CD4-positive, alpha-beta T cell treated with Interleukin-15 for 4 hours (primary cell): ENCODE data around the gene RCOR1.
"Not testable (repeated sequence)": the region's sequence is repeated elsewhere in the genome, so short reads cannot be mapped to it uniquely, and the experiment has no call there.

Source experiments
- DNase-seq: peaks from one replicate; pipeline ENCODE4 v3.0.0-alpha.2; 2020; ENCODE audit warnings: low spot score

The RCOR1 gene

DNA sequence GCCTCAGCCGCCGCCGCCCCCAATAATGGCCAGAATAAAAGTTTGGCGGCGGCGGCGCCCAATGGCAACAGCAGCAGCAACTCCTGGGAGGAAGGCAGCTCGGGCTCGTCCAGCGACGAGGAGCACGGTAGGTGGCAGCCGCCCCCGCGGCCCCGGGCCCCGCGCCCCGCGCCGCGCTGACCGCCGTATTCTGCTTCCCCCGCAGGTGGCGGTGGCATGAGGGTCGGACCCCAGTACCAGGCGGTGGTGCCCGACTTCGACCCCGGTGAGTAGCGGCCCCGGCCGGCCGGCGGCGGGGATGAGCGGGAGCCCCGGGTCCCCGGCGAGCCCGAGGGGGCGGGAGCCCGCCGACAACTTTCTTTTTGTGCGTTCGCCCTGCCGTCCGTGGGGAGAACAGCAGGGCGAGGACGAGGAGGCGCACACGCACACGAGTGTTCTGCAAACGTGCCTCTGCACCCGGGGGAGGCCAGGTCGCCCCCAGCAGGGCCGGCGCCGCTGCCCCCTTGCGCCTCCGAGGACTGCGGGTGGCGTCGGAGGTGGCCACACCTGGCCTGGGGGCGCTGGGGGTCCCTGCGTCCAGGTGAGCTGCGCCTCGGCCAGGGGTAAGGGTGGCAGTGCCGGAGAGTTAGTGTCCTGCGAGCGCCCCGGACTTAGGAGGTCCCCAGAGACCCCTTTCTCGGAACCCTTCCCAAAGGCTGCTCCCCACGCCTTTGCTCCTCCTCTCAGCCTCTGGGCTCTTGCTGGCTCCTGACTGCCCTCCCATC is 794 bp downstream of the RCOR1 start:
- DNase-seq: peak; percentile 49

DNA sequence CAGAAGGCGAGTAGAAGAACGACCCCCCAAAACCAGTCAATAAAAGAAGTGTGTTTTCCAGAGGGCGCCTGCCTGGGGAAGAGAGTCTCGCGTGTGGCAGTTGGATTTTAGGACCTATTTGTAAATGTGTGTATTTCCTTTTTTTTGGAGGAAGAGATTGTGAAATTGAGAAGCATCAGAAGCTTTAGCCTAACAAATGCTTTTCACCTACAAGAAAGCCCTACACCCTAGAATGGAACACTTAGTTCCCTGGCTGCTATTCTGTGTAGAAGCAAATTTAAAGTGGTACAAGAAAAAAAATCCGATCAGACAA is 1.3 kb downstream of the RCOR1 start:
- DNase-seq: no peak

DNA sequence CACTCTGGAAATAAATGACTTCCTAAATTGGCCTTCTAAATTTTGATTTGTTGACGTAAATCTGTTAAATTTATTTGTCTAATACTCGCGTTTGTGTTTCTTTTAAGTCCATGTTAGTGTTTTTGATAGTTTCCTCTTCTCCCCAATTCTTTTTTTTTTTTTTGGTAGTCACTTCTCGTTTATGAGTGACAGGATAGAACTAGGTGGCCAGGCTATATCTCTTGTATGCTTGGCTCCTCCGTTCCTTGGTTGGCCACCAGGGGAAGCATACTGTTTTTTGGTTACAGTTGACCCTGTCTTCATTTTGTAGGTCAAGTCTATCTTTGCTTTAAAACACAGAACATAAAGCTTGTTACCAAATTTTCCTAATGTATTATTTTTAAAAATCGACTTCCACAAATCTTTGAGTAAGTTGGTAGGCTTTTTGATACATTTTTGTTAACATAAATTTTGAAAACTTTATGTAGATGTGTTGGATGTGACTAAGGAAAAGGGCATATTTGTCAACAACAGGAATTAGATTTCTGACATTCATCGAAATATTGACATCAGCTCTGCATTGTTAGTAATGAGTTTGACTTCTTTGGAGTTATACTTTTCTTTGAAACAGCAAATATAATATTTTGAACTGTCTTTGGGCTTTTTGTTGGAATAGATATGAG is 2.2 kb downstream of the RCOR1 start:
- DNase-seq: peak; percentile 67

DNA sequence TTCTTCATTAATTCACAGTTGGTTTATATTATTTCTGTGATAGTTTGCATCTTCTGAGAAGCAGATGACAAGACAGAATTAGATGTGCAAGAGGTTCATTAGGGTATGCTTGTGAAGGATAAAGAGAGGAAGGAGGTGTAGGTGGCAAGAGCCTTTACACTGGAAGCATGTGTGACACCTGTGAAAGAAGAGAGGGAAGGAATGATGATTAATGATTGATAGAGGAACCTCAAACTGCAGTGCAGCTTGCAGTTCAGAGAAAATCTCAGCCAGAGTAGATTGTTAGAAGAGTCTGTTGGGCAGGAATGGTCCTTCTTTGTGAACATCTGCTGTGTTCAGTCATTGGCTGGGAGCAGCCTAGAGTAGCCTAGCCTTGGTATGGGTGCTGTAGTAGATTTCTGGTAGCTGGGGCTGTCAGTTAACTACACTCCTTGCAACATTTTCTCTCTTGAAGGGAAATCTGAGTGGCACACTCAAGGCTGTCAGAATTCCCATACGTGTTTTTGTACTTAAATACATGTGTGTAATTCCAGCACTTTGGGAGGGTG is 9.0 kb downstream of the RCOR1 start:
- DNase-seq: no peak

DNA sequence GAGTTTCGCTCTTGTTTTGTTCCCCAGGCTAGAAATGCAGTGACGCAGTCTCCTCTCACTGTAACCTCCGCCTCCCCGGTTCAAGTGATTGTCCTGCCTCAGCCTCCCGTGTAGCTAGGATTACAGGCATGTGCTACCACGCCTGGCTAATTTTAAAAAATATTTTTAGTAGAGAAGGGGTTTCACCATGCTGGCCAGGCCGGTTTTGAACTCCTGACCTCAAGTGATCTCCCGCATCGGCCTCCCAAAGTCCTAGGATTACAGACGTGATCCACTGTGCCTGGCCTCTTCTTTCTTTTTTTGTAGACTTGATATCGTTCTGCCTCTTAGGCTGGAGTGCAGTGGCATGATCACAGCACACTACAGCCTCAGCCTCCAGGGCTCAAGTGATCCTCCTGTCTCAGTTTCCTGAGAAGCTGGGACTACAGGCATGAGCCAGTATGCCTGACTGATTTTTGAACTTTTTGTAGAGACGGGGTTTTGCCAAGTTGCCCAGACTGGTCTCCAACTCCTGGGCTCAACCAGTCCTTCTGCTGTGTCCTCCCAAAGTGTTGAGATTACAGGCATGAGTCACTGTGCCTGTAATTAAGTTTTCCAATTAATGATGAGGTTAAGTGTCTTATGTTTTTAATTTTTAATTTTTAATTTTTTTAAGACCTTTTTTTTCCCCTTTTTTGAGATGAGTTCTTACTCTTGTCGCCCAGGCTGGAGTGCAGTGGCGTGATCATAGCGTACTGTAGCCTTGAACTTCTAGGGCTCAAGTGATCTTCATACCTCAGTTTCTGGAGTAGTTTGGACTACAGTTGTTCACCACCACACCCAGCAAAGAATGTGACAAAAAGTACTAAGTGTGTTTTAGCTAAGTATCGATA is 10.2 kb downstream of the RCOR1 start:
- no peak for DNase-seq

DNA sequence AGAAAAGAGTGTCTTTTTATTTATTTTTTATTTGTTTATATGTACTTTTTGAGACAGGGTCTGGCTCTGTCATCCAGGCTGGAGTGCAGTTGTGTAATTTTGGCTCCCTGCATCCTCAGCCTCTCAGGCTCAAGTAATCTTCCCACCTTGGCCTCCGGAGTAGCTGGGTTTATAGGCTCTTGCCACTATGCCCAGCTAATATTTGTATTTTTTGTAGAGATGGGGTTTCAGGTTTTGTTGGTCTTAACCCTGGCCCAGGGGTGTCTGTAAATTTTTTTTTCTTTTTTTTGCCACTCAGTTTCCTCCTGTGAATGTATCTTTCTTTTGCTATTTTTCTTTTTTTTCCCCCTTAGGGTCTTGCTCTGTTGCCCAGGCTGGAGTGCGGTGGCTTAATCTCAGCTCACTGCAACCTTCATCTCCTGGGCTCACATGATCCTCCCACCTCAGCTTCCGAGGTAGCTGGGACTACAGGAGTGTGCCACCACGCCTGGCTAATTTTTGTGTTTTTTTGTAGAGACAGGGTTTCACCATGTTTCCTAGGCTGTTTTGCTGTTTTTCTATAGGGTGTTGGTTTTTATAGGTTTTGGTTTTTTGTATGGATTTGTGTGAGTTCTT is 11.0 kb downstream of the RCOR1 start:
- DNase-seq: no peak

DNA sequence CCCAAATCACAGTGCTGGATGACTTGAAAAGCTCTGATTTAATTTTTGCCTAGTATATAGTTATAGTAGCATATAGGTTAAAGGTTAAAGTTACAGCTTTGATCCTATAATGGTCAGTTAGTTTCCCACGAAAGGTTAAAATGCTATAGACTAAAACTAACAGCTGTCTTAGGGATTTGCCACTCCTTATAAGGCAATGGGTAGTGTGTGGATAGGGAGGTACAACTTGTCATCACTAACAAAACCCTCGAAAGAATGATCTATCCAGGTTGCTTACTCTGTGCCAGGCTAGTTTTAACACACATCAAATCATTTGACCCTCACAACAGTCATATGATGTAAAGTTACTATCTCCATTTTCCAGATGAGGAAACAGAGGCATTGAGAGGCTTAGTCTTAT is 11.7 kb downstream of the RCOR1 start:
- no peak for DNase-seq

DNA sequence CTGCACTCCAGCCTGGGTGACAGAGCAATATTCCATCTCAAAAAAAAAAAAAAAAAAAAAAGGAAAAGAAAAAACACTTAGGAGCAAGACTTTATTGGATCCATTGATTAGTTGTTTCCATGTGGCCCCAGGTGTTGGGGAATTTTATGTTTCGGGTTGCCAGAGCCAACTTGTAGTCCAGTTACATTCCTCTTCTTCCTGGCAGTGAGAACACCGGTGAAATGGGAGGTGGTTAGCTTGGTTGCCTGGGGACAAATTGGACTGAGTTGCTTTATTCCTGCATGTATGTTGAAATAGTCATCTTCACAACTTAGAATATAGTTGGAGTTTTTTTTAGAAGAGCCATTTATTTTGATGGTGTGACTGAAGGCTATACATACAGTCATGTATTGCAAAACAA is 12.6 kb downstream of the RCOR1 start:
- DNase-seq: no peak

DNA sequence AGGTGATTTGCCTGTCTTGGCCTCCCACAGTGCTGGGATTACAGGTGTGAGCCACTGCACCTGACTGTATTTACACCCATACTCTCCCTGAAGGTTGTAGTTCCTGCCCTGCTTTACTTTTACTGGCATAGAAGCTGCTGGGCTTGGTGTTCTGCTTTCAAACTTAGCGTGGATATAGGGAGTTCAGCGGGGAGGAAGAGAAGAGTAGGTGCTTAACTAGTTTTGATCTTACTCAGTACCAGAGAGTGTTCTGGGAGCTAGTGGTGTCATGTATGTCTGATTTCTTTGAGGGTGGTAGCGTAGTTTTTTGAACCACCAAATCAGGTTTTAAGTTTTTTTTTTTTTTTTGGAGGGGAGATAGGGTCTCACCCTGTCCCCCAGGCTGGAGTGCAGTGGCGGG is 13.8 kb downstream of the RCOR1 start:
- no peak for DNase-seq

DNA sequence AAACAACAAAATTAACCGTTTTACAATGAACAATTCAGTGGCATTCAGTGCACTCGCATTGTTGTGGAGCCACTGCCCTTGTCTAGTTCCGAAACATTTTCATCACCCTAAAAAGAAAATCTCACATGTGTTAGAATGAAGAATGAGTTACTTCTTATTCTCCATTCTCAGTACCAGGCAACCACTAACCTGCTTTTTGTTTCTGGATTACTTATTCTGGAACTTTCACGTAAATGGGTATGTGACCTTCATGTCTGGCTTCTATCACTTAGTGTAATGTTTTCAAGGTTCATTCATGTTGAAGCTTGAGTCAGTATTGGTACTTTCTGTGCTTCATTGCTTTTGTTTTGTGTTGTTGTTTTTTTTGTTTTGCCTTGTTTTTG is 15.6 kb downstream of the RCOR1 start:
- DNase-seq: no peak

DNA sequence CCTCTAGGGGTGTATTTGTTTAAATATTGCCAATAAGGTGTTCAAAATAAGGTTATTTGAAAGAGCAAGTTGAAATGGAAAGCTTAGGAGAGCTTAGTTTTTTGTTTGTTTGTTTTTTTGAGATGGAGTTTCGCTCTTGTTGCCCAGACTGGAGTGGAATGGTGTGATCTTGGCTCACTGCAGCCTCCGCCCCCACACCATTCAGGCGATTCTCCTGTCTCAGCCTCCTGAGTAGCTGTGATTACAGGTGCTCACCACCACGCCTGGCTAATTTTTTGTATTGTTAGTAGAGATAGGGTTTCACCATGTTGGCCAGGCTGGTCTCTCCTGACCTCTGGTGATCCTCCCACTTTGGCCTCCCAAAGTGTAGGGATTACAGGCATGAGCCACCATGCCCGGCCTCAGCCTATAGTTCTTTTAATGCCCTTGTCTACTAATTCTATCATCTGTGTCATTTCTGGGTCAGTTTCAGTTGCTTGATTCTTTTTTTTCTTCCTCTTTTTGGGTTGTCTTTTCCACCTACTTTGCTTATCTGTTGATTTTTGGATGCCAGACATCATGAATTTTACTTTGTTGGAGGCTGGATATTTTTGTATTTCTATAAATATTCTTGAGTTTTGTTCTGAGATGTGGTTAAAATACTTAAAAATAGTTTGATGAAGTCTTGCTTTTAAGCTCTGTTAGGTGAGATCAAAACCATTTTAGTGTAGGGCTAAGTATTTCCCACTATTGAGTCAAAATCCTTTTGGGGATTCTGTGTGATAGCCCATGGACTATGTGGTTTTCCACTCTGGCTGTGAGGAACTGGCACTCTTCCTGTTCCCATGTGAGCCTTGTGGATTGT is 18.7 kb downstream of the RCOR1 start:
- no peak for DNase-seq

DNA sequence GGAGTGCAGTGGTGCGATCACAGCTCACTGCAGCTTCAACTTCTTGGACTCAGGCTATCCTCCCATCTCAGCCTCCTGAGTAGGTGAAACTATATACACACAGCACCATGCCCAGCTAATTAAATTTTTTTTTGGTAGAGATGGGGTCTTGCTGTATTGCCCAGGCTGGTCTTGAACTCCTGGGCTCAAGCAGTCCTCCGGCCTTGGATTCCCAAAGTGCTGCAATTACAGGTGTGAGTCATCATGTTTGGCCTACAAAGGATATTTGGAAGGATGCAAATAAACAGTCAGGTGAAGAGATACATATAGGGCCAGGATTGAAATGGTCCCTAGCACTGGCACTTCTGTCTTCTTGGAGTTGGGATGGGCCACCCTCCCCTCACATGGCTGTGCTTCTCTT is 23.9 kb downstream of the RCOR1 start:
- DNase-seq: no peak

DNA sequence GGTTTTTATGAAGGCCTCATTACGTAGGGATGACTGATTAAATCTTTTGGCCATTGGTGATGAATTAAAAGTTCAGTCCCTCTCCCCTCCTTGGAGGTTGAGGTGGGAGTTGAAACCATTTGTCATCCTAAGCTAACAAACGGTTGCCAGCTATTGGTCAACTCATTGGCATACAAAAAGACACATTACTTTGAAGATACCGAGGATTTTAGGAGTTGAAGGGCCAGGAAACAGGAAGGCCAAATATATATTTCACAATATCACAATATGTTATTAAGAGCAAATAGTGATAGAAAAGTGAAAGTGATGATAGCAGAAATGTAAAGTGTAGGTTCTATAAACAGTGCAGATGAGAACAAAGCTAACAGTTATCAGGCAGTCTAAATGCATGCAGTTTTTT is 24.4 kb downstream of the RCOR1 start:
- no peak for DNase-seq

DNA sequence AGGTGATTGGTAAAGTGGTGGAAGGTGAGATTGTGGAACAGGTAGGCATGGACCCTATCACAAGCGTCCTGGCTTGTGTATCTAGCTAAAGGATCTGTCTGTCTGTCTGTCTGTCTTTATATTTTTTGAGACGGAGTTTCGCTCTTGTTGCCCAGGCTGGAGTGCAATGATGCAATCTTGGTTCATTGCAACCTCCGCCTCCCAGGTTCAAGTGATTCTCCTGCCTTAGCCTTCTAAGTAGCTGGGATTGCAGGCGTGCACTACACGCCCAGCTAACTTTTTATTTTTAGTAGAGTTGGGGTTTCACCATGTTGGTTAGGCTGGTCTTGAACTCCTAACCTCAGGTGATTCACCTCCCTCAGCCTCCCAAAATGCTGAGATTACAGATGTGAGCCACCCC is 26.6 kb downstream of the RCOR1 start:
- not testable (repeated sequence) for DNase-seq

DNA sequence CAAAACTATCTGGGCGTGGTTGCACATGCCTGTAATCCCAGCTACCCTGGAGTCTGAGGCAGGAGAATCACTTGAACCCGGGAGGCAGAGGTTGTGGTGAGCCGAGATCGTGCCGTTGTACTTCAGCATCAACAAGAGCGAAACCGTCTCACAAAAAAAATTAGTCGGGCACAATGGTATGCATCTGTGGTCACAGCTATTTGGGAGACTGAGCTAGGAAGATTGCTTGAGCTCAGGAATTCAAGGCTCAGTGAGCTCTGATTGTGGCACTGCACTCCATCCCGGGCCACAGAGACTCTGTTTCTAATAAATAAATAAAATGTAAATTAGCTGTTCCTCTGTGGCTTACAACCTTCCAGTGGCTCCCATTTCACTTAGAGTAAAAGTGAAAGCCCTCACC is 28.0 kb downstream of the RCOR1 start:
- DNase-seq: no peak

DNA sequence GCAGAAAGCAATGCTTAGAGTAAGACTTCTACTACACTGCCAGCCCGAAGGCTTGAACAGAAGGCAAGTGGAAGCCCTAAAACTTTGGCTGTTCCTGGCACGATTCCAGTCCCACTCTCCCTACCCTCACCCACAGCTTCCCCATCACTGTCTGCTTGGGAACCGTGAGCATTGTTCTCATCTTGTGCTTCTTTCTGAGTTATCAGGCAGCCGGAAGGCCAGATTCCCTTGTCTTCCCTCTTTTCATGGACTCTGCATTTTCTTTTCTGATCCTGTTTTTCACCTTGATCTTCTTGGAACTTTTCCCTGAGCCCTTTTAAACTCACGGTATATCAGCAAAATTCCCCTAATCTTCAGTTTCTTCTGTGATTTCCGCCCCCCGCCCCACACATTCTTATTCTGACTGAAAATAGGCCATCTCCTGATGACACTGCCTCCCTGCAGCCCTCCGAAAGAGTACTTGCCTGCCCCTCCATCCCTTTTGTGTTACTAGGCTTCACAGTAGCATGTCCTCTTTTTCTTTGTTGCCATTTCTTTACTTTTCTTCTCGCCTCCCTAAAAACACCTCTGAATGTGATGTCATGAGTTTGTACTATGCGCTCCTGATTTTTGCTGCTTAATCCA is 29.9 kb downstream of the RCOR1 start:
- no peak for DNase-seq

DNA sequence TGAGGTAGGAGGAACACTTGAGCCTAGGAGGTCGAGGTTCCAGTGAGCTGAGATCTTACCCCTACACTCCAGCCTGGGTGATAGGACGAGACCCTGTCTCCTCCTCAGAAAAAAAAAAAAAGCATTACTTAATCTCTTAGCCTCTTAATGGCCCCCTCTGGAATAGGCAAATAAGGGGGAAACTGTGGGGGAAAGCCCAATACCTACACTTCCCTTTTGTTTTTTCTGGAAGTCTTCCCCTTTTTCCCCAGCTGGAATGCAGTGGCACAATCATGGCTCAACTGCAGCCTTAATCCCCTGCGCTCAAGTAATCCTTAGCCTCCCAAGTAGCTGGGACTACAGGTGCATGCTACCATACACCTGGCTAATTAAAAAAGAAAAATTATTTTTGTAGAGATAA is 32.2 kb downstream of the RCOR1 start:
- no peak for DNase-seq

DNA sequence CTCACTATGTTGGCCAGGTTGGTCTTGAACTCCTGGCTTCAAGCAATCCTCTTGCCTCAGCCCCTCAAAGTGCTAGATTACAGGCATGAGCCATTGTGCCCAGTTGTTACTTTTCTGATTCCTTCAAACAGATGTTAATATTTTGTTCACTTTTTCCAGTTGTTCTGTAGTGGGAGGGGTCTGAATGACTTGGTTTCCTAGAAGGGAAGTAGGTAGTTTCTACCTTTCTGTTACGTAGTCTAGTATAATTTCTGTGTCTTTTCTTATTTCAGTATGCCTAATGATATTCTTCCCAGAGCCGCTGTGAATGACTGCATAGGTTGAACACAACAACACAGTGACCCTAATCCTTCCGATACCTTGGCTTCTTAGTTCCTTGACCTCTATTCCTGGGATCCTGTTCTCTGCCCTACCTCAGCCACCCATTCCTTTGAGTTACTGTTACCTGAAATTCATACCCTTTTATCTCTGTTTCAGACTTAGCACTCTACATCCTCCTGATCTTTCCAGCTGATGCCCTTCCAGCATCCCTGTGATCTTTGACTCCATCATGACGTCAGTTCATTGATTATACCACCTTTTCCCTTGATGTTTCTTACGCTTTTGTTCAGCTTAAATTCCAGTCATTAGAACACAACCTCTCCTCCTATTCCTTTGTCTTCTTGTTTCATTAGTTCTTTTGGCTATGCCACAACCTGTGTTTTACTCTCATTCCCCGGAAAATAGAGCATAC is 33.3 kb downstream of the RCOR1 start:
- no peak for DNase-seq

DNA sequence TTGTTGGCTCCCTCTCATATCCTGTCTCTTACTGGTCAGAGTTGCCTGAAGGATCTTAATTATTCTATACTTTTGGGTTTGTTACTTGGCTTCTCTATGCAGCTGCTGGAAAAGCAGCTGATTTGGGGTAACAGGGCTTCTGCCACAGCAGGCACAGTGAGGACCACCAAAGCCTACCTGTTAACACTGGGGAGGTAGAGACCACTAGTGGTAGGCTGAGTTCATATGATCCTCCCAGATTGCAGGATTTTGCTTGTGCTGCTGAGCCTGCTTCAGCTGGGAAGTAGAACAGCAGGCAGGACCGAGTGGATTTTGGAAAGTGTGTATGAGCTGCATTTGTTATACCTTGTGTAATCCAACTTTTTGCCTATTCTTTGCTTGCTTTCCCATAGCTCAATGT is 34.1 kb downstream of the RCOR1 start:
- no peak for DNase-seq

DNA sequence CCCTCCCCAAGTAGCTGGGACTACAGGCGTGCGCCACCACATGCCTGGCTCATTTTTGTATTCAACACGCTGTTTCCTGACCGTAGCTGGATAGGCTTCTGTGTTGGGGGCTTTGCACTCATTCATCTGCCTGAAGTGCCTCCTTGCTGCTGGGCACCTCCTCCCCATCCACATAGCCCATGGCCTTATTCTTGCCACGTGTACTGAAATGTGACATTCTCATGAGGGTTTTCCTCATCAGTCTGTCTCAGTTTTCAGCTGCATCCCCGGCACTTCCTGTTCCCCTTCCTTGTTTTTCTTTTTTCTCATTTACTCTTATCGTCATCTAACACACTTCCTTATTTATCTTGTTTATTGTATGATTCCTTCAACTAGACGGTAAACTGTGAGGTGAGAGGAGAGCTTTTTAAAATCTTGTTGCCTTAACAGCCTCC is 36.6 kb downstream of the RCOR1 start:
- no peak for DNase-seq
